Uterus (tissue), 4 donors: ENCODE results near the gene HSPG2. TPM values are rescaled to one million over a fixed set of nuclear protein-coding genes. Genes with fewer than 3 reads are reported as not detected.

Experiments
- DNase-seq, 2 donors: peaks; one replicate each; pipeline ENCODE4 v3.0.0-alpha.2; 2019 to 2020
- H3K27ac ChIP-seq, 2 donors: fragments of 200-600 bp; sonication (generic); 1 replicate in 1 of 2; 2 replicates in 1 of 2; pipeline ENCODE4 v1.5.1; 2016 to 2018
- H3K27me3 ChIP-seq, 2 donors: fragments of 200-600 bp; sonication (generic); one replicate each; pipeline ENCODE4 v1.5.1; 2018 to 2019; ENCODE audit warnings: control low read depth in 1 of 2
- H3K36me3 ChIP-seq, 2 donors: fragments of 200-600 bp; sonication (generic); one replicate each; pipeline ENCODE4 v1.5.1; 2019; ENCODE audit warnings: control low read depth in 1 of 2
- H3K4me1 ChIP-seq, 2 donors: fragments of 200-600 bp; sonication (generic); one replicate each; pipeline ENCODE4 v1.5.1; 2018 to 2019; ENCODE audit warnings: control low read depth in 1 of 2
- H3K4me3 ChIP-seq, 2 donors: fragments of 200-600 bp; sonication (generic); 1 replicate in 1 of 2; 2 replicates in 1 of 2; pipeline ENCODE4 v1.5.1; 2018 to 2019; ENCODE audit warnings: mild to moderate bottlenecking in 1 of 2
- H3K9me3 ChIP-seq, 2 donors: fragments of 200-600 bp; sonication (generic); one replicate each; pipeline ENCODE4 v1.5.1; 2019; ENCODE audit warnings: control low read depth in 1 of 2
- POLR2A ChIP-seq, 2 donors: fragments of 450-650 bp; IDR thresholded peaks; one replicate each; pipeline ENCODE4 v1.6.1; 2016; ENCODE audit warnings: antibody characterized with exemption in 2 of 2, mild to moderate bottlenecking in 1 of 2, moderate library complexity in 1 of 2
- intact Hi-C: fragments of 100-400 bp; cut with DNase I; formaldehyde crosslinking; loops from one replicate; pipeline ENCODE4 v1.15.1; 2023; ENCODE audit warnings: low total_unique reads
- total RNA-seq, 4 donors: library from RNA; depleted of rRNA in 3 of 4; stranded (reverse); fragments of >200 nt in 3 of 4; gene quantifications; one replicate each; pipeline versions ENCODE4 v1.1.0 to v1.2.4, GENCODE V29; 2014 to 2023
- TF ChIP-seq, protein P1 (sequence below), 4 experiments: fragments of 200-600 bp in 2 of 4; fragments of 450-650 bp in 2 of 4; sonication (generic) in 2 of 4; IDR thresholded peaks; one replicate each; pipeline ENCODE4 v1.5.1; 2016 to 2019; ENCODE audit warnings: antibody characterized with exemption in 4 of 4, mild to moderate bottlenecking in 2 of 4, moderate library complexity in 1 of 4
- donor health status: DM: yes; HTN: yes; CAD: no.

HSPG2 gene
- total RNA-seq, 4 donors from 2014 or later: 96.8 to 677 (median 290) TPM

DNA sequence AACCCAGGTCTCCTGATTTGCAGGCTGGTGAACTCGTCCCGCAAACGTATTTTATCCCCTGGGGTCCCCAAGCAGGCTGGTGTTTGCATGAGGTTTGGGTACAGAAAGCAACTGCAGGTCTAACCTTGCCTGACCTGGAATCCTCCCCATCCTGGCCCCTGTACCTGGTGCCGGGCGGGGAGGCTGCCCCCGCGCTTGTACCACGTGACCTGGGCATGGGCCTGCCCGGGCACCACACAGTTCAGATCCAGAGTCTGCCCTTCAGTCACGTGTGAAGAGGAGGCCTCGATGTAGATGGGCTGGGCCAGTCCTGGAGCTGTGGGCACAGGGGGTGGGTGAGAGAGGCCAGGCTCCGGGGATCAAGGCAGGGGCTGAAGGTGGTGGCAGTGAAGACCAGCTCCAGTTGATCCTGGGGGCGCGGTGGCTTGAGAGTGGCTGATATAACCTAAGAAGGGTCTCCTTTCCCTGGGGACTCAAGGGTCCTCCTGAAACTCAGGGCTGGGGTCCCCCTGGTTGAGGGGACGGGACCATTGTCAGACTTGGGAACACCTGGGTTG lies 94.4 kb downstream of the HSPG2 start:
- Histone ChIP-seq H3K4me1 (no peaks in the 10 kb centered on the region), H3K4me3 (no peak overlapping the region), H3K27me3 (no peaks in the 10 kb centered on the region), H3K9me3 (no peaks in the 10 kb centered on the region), H3K27ac (no peak overlapping the region), H3K36me3 (no peaks in the 10 kb centered on the region)
- intact Hi-C loops: no loop called here
- peak in 1 of 2 donors; percentile 15 for DNase-seq
- TF ChIP-seq, protein P1, sequence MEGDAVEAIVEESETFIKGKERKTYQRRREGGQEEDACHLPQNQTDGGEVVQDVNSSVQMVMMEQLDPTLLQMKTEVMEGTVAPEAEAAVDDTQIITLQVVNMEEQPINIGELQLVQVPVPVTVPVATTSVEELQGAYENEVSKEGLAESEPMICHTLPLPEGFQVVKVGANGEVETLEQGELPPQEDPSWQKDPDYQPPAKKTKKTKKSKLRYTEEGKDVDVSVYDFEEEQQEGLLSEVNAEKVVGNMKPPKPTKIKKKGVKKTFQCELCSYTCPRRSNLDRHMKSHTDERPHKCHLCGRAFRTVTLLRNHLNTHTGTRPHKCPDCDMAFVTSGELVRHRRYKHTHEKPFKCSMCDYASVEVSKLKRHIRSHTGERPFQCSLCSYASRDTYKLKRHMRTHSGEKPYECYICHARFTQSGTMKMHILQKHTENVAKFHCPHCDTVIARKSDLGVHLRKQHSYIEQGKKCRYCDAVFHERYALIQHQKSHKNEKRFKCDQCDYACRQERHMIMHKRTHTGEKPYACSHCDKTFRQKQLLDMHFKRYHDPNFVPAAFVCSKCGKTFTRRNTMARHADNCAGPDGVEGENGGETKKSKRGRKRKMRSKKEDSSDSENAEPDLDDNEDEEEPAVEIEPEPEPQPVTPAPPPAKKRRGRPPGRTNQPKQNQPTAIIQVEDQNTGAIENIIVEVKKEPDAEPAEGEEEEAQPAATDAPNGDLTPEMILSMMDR (IDR thresholded peaks at IDR 0.05): no peak
- TF ChIP-seq POLR2A (IDR thresholded peaks at IDR 0.05): no peak

DNA sequence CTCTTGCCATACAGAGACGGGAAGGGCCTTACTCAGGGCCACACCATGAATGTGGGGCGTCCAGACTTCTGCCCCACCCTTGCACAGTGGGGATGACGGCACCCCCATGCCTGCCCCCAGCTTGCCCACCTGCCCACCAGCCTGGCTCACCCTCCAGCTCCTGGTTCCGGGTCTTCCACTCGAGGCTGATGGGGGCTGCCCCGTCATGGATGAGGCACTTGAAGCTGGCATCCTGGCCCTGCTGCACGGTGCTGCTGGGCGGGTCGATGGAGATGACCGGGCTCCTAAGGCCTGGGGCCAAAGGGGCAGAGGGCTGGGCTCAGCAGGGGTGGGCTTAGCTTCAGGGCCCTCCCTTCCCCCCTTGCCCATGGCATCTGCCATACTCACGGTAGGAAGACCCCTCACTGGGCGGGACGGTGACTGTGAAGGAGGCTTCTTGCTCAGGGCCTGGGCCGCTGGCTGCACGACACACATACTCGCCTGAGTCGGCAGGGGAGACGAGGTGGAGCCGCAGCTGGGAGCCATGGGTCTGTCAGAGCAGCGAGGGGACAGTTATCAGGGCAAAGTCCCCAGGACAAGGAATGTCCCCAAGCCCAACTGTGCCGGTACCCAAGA lies 95.2 kb downstream of the HSPG2 start:
- Histone ChIP-seq H3K4me1 (no peaks in the 10 kb centered on the region), H3K4me3 (no peak overlapping the region), H3K9me3 (no peaks in the 10 kb centered on the region), H3K27ac (no peak overlapping the region), H3K36me3 (no peaks in the 10 kb centered on the region), H3K27me3 (no peaks in the 10 kb centered on the region)
- TF ChIP-seq, protein P1 (IDR thresholded peaks at IDR 0.05): no peak
- TF ChIP-seq POLR2A (IDR thresholded peaks at IDR 0.05): no peak
- DNase-seq: no peak
- intact Hi-C loops: no loop called here

DNA sequence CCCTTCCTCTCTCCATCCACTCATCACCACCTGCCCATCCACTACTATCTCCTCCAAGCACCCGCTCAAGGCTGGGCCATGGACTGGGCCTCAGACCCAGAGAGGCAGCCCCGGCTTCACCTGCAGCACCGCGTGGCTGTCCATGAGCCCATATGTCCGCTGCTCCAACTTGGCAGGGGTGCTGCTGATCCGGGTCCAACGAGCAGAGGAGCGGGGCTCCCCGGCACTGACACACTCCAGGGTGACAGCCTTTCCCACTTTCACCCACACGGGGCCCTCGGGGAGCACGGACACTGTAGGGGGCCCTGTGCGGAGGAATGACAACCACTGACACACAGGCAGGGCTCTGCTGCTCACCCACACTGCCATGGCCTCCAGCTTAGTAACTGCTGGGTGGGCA lies 96.1 kb downstream of the HSPG2 start:
- TF ChIP-seq, protein P1 (IDR thresholded peaks at IDR 0.05): no peak
- no peak for TF ChIP-seq POLR2A (IDR thresholded peaks at IDR 0.05)
- H3K36me3 ChIP-seq: no peaks in the 10 kb centered on the region
- no peaks in the 10 kb centered on the region for H3K27me3 ChIP-seq
- H3K9me3 ChIP-seq: no peaks in the 10 kb centered on the region
- intact Hi-C loops: no loop called here
- H3K4me1 ChIP-seq: no peaks in the 10 kb centered on the region
- no peak overlapping the region for H3K4me3 ChIP-seq
- DNase-seq: no peak
- no peak overlapping the region for H3K27ac ChIP-seq

DNA sequence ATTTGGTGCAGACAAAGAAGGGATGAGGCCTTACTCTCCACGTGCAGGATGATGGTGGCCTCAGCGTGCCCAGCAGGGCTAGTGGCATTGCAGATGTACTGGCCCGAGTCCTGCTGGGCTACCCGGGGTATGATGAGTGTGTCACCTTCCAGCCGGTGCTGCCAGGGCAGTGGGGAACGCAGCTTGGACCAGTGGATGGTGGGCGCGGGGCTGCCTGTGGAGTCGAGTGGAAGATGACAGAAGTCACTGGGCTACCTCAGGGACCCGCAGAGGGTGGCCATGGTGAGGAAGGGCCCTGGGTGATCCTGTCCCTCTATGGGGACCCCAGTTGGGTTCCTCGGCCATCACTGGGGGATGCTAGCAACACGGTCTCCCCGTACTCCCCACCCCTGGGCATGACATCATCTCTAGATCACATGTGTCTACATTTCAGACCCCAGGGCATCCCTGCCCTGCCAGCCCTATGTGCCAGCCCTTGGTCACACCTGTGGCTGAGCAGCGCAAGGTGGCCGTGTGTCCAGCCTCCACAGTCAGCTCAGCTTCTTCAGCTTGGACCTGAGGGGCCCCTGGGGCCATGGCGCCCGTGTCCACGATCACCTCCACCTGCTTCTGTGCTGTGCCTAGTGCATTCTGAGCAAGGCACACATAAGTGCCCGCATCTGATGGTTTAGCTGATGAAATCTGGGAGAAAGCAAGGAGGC lies 97.6 kb downstream of the HSPG2 start:
- H3K4me3 ChIP-seq: no peak overlapping the region
- H3K27me3 ChIP-seq: no peaks in the 10 kb centered on the region
- H3K27ac ChIP-seq: no peak overlapping the region
- intact Hi-C loops: no loop called here
- H3K36me3 ChIP-seq: no peaks in the 10 kb centered on the region
- no peaks in the 10 kb centered on the region for H3K4me1 ChIP-seq
- H3K9me3 ChIP-seq: peaks cover 0 to 4% of the 10 kb centered on the region in 2 donors
- no peak for DNase-seq
- TF ChIP-seq, protein P1 (IDR thresholded peaks at IDR 0.05): no peak
- no peak for TF ChIP-seq POLR2A (IDR thresholded peaks at IDR 0.05)
